HCT116 (cell line): ENCODE measurements around the gene LRRC4C. TPM values are rescaled to one million over a fixed set of nuclear protein-coding genes. Genes with fewer than 3 reads are reported as not detected.

Source experiments
- ATAC-seq: fragments of 200-7000 bp; cut with Tn5 transposase; 2 replicates; pipeline ENCODE4 v1.9.1; 2020; ENCODE audit warnings: mild to moderate bottlenecking, moderate library complexity
- BruUV-seq: library from RNA; stranded (reverse); fragments of 400-500 nt; replicated peaks from 2 replicates; lab custom pipeline; 2021; lab: Mats Ljungman, UMichigan
- CTCF ChIA-PET: fragments of 300-600 bp; sonication (Branson Sonifier 250); formaldehyde crosslinking; loops from one replicate; lab custom pipeline; 2021; ENCODE audit warnings: antibody characterized with exemption; lab: Charles Lee
- POLR2A ChIA-PET: fragments of 300-600, 350-600 bp; sonication (Branson Sonifier 250); formaldehyde crosslinking; loops from one replicate; lab custom pipeline; 2021; ENCODE audit warnings: antibody characterized with exemption; lab: Charles Lee
- RAD21 ChIA-PET, 2 experiments: fragments of 300-600 bp; sonication (Branson Sonifier 250); formaldehyde crosslinking; loops; one replicate each; lab custom pipeline; 2023; ENCODE audit warnings: low total read pairs in 2 of 2; ENCODE audit not compliant: uncharacterized antibody in 2 of 2, unreplicated experiment in 2 of 2, low non-redundant PET in 1 of 2; lab: Charles Lee
- DNase-seq: peaks from one replicate; pipeline ENCODE4 v3.0.0-alpha.2; 2010; ENCODE audit warnings: low read depth, low spot score
- H2AFZ ChIP-seq: fragments of 200-600 bp; shearing (Covaris generic), sonication (generic); 2 replicates; pipeline ENCODE4 v1.6.1; 2017; ENCODE audit warnings: low read depth, mixed run types, mixed read lengths, antibody characterized with exemption, low read length; ENCODE audit not compliant: poor library complexity, severe bottlenecking
- H3K27ac ChIP-seq: 2 replicates; pipeline ENCODE4 v1.5.1; 2012; ENCODE audit warnings: low read depth, low read length
- H3K27me3 ChIP-seq: fragments of 200-600 bp; sonication (generic); 2 replicates; pipeline ENCODE4 v1.6.1; 2016; ENCODE audit warnings: mixed run types, low read length, mixed read lengths; ENCODE audit not compliant: insufficient read depth
- H3K36me3 ChIP-seq, 2 experiments: fragments of 200-500 bp in 1 of 2; fragments of 200-600 bp in 1 of 2; sonication (Bioruptor generic) in 1 of 2; sonication (generic) in 1 of 2; 2 replicates each; pipeline versions ENCODE4 v1.5.1 to v1.6.1; 2014 to 2016; ENCODE audit warnings: low read length in 2 of 2, inconsistent platforms in 1 of 2, mixed read lengths in 1 of 2, mixed run types in 1 of 2; ENCODE audit not compliant: insufficient read depth in 2 of 2, control insufficient read depth in 1 of 2
- H3K4me1 ChIP-seq, 2 experiments: fragments of 200-600 bp in 1 of 2; sonication (generic) in 1 of 2; 2 replicates each; pipeline versions ENCODE4 v1.5.1 to v1.6.1; 2012 to 2017; ENCODE audit warnings: low read length in 2 of 2, inconsistent platforms in 1 of 2, mild to moderate bottlenecking in 1 of 2, mixed read lengths in 1 of 2, mixed run types in 1 of 2, moderate library complexity in 1 of 2; ENCODE audit not compliant: insufficient read depth in 2 of 2, control insufficient read depth in 1 of 2
- H3K4me2 ChIP-seq: fragments of 200-600 bp; sonication (generic); 2 replicates; pipeline ENCODE4 v1.6.1; 2017; ENCODE audit warnings: mixed run types, low read length, mixed read lengths
- H3K4me3 ChIP-seq, 2 experiments: fragments of 200-600 bp in 1 of 2; sonication (generic) in 1 of 2; replicated peaks in 1 of 2; 2 replicates each; pipeline ENCODE4 v1.5.1; 2011 to 2016; ENCODE audit warnings: low read length in 2 of 2, control low read depth in 1 of 2, low read depth in 1 of 2, mild to moderate bottlenecking in 1 of 2, mixed read lengths in 1 of 2, mixed run types in 1 of 2
- H3K79me2 ChIP-seq: fragments of 200-600 bp; sonication (generic); 2 replicates; pipeline ENCODE4 v1.6.1; 2017; ENCODE audit warnings: mild to moderate bottlenecking, mixed run types, low read length, moderate library complexity, mixed read lengths; ENCODE audit not compliant: insufficient read depth
- H3K9ac ChIP-seq: fragments of 200-600 bp; sonication (generic); 2 replicates; pipeline ENCODE4 v1.6.1; 2016; ENCODE audit warnings: low read length, mixed read lengths
- H3K9me2 ChIP-seq: fragments of 200-600 bp; sonication (generic), shearing (Covaris generic); 2 replicates; pipeline ENCODE4 v1.6.1; 2017; ENCODE audit warnings: mixed run types, mild to moderate bottlenecking, moderate library complexity; ENCODE audit not compliant: insufficient read depth
- H3K9me3 ChIP-seq, 2 experiments: fragments of 200-500 bp in 1 of 2; fragments of 200-600 bp in 1 of 2; sonication (Bioruptor generic) in 1 of 2; sonication (generic) in 1 of 2; 2 replicates each; pipeline ENCODE4 v1.6.1; 2014 to 2017; ENCODE audit warnings: low read length in 2 of 2, mixed read lengths in 2 of 2, inconsistent platforms in 1 of 2, low read depth in 1 of 2, mild to moderate bottlenecking in 1 of 2, mixed run types in 1 of 2, moderate library complexity in 1 of 2; ENCODE audit not compliant: control insufficient read depth in 1 of 2, insufficient read depth in 1 of 2
- H4K20me1 ChIP-seq: fragments of 200-600 bp; sonication (generic), shearing (Covaris generic); 2 replicates; pipeline ENCODE4 v1.6.1; 2017; ENCODE audit warnings: mixed run types, mild to moderate bottlenecking, moderate library complexity; ENCODE audit not compliant: insufficient read depth
- CEBPB ChIP-seq: IDR thresholded peaks from 2 replicates; pipeline ENCODE4 v1.6.1; 2012; ENCODE audit warnings: low read depth
- EGR1 ChIP-seq: IDR thresholded peaks from 2 replicates; pipeline ENCODE4 v1.6.1; 2012; ENCODE audit warnings: low read depth
- ELF1 ChIP-seq: IDR thresholded peaks from 2 replicates; pipeline ENCODE4 v1.6.1; 2012; ENCODE audit warnings: low read depth, borderline replicate concordance
- MAX ChIP-seq: IDR thresholded peaks from 2 replicates; pipeline ENCODE4 v1.6.1; 2012
- POLR2A ChIP-seq: IDR thresholded peaks from 2 replicates; pipeline ENCODE4 v1.7.0; 2011; ENCODE audit warnings: borderline replicate concordance; ENCODE audit not compliant: insufficient read depth, insufficient read length; ENCODE audit errors: extremely low read depth
- ZFX ChIP-seq: fragments of 450-650 bp; IDR thresholded peaks from 2 replicates; pipeline ENCODE4 v1.6.1; 2017
- intact Hi-C: fragments of 100-400 bp; cut with micrococcal nuclease; formaldehyde crosslinking; loops from 2 replicates; pipeline ENCODE4 v1.10.0; 2022
- total RNA-seq: library from RNA; stranded (reverse); gene quantifications from one replicate; pipeline ENCODE4 v1.2.1, GENCODE V29; 2021; ENCODE audit not compliant: unreplicated experiment

The LRRC4C gene
- total RNA-seq, 1 experiment from 2014 or later = not detected

DNA sequence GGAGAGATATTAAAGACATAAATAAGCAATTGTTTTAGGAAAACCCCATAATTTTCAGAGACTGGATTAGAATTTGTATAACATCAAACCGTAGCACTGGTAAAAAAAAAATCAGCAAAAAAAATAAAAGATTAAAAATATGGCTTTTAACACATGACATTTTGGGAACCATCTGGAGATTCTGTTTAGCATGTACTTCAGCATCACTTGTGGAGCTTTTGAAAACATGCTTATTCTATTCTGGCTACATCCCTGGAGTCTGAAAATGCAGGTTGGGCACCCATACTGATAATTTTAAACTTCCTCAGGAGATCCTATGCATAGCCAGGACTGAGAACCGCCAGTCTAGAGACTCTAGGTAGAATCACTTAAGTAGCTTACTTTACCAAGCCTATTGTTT, 1190.9 kb downstream of the LRRC4C start:
- ChIA-PET POLR2A (no interaction called here), CTCF (no interaction called here)

GRCh38 chr11:40255457-40255856, 1204.0 kb downstream of the LRRC4C start:
- Histone ChIP-seq H3K9me2 (no peaks in the 10 kb centered on the region), H3K4me2 (no peak overlapping the region), H3K9ac (no peak overlapping the region), H3K27me3 (no peaks in the 10 kb centered on the region), H3K4me1 (no peaks in the 10 kb centered on the region), H4K20me1 (no peaks in the 10 kb centered on the region), H3K79me2 (no peaks in the 10 kb centered on the region), H3K4me3 (no peak overlapping the region), H3K27ac (no peak overlapping the region), H3K36me3 (no peaks in the 10 kb centered on the region), H2AFZ (no peak overlapping the region), H3K9me3 (peaks cover 7 to 13% of the 10 kb centered on the region in 2 experiments; a peak in 2 of 4 replicates)
- no peak for ATAC-seq
- intact Hi-C loops = no loop called here
- no TSS peak for BruUV-seq
- RAD21 ChIA-PET = no interaction called here
- no peak for TF ChIP-seq POLR2A
- no peak for TF ChIP-seq MAX
- no peak for TF ChIP-seq ELF1
- no peak for TF ChIP-seq CEBPB
- DNase-seq = no peak
- CTCF ChIA-PET = no interaction called here
- POLR2A ChIA-PET = no interaction called here

More for the DNA sequence above, 1190.9 kb downstream of the LRRC4C start:
- intact Hi-C loops = no loop called here
- Histone ChIP-seq H3K79me2 (no peaks in the 10 kb centered on the region), H3K4me1 (no peaks in the 10 kb centered on the region), H3K9ac (no peak overlapping the region), H3K9me2 (no peaks in the 10 kb centered on the region), H3K9me3 (peaks cover 21% of the 10 kb centered on the region in 2 experiments; a peak in 2 of 4 replicates), H3K4me2 (no peak overlapping the region), H3K36me3 (no peaks in the 10 kb centered on the region), H4K20me1 (no peaks in the 10 kb centered on the region), H3K27me3 (no peaks in the 10 kb centered on the region), H3K4me3 (no peak overlapping the region), H3K27ac (no peak overlapping the region), H2AFZ (no peak overlapping the region)
- RAD21 ChIA-PET = no interaction called here
- no peak for TF ChIP-seq ZFX
- no peak for TF ChIP-seq EGR1
- no peak for DNase-seq
- no TSS peak for BruUV-seq
- no peak for ATAC-seq
